Measurements from ENCODE around the gene NDUFA12. TPM values are rescaled to one million over a fixed set of nuclear protein-coding genes. Genes with fewer than 3 reads are reported as not detected.

The NDUFA12 gene
- total and polyA plus RNA-seq, 2 of the 4 experiments (the other 2 are of a cell fraction), result 116 to 135 TPM

- no CpG with 5 or more reads among the region's 1 CpG for WGBS, 2 experiments (ENCODE audit: extremely low coverage in 2 of 2, insufficient read length in 1 of 2)
Observed at GRCh38 chr12:94929780-94930179, 73.7 kb downstream of the NDUFA12 start.

More at GRCh38 chr12:94929780-94930179, 73.7 kb downstream of the NDUFA12 start:
- H2AK9ac ChIP-seq (replicated peaks; ENCODE audit: low read depth, low read length, poor library complexity), result no peak overlapping the region
- H3K9ac ChIP-seq (ENCODE audit: low read depth, low read length), result no peak overlapping the region
- H3K27ac ChIP-seq (ENCODE audit: insufficient read depth, low read length), result no peak overlapping the region
- no peak overlapping the region for H2AFZ ChIP-seq (replicated peaks; ENCODE audit: low read length, poor library complexity)
- H3K79me1 ChIP-seq (ENCODE audit: low read depth in 1 of 2, low read length in 2 of 2), result no peaks in the 10 kb centered on the region
- TF ChIP-seq POLR2A (IDR thresholded peaks at IDR 0.05; ENCODE audit: low read depth, low read length) (no peak), SMC3 (IDR thresholded peaks at IDR 0.05; ENCODE audit: low read depth, low read length) (no peak), MXI1 (IDR thresholded peaks at IDR 0.05; ENCODE audit: borderline replicate concordance, low read depth, low read length) (no peak), RFX5 (IDR thresholded peaks at IDR 0.05; ENCODE audit: low read depth, low read length) (no peak), MAZ (IDR thresholded peaks at IDR 0.05; ENCODE audit: borderline replicate concordance, low read depth, low read length) (no peak), BHLHE40 (IDR thresholded peaks at IDR 0.05; ENCODE audit: low read depth, low read length) (no peak), NFE2L2 (IDR thresholded peaks at IDR 0.05; ENCODE audit: low read depth, low read length) (no peak), RAD21 (IDR thresholded peaks at IDR 0.05; ENCODE audit: low read length) (no peak), RCOR1 (IDR thresholded peaks at IDR 0.05; ENCODE audit: insufficient replicate concordance, low read length) (no peak), MAFK (IDR thresholded peaks at IDR 0.05; ENCODE audit: low read depth, low read length) (no peak), USF2 (IDR thresholded peaks at IDR 0.05; ENCODE audit: low read depth, low read length) (no peak), CTCF (conservative IDR thresholded peaks at IDR 0.05; ENCODE audit: low read depth, low read length) (no peak), CHD1 (IDR thresholded peaks at IDR 0.05; ENCODE audit: low read depth, low read length) (no peak), FOS (IDR thresholded peaks at IDR 0.05; ENCODE audit: low read depth, low read length) (no peak), ELK1 (IDR thresholded peaks at IDR 0.05; ENCODE audit: borderline replicate concordance, low read depth, low read length) (no peak)
- in situ Hi-C loops (cut with MboI; ENCODE audit: low sequenced_read_pairs), result no loop called here
- H4K5ac ChIP-seq (ENCODE audit: low read depth, low read length), result no peak overlapping the region
- no peak overlapping the region for H2AK5ac ChIP-seq (ENCODE audit: low read depth, low read length)
- H3K4me3 ChIP-seq (ENCODE audit: insufficient read depth, low read depth, low read length), result no peak overlapping the region
- H2BK20ac ChIP-seq (ENCODE audit: low read depth, low read length), result no peak overlapping the region
- H3K9me3 ChIP-seq (ENCODE audit: control insufficient read depth, insufficient read depth, low read length), result no peaks in the 10 kb centered on the region
- H4K91ac ChIP-seq (ENCODE audit: insufficient read depth, low read depth, low read length), result no peak overlapping the region
- no peak overlapping the region for H2BK5ac ChIP-seq (ENCODE audit: low read depth, low read length, poor library complexity, severe bottlenecking)
- no peak overlapping the region for H3K4ac ChIP-seq (ENCODE audit: low read depth, low read length)
- no peaks in the 10 kb centered on the region for H3K4me1 ChIP-seq (ENCODE audit: control insufficient read depth, insufficient read depth, low read length)
- no peak overlapping the region for H2BK120ac ChIP-seq (ENCODE audit: low read depth, low read length)
- H3K14ac ChIP-seq (replicated peaks; ENCODE audit: low read depth, low read length), result no peak overlapping the region
- H3K23ac ChIP-seq (ENCODE audit: low read depth, low read length), result no peak overlapping the region
- H3K9me1 ChIP-seq (ENCODE audit: insufficient read depth, low read length), result no peaks in the 10 kb centered on the region
- no peak overlapping the region for H3K4me2 ChIP-seq (ENCODE audit: low read depth, low read length)
- no peaks in the 10 kb centered on the region for H3K36me3 ChIP-seq (ENCODE audit: control insufficient read depth, insufficient read depth, low read length)
- DNase-seq (no peak), ATAC-seq (ENCODE audit: low read depth) (no peak)
- H3K56ac ChIP-seq (ENCODE audit: extremely low read depth, insufficient read depth, low read length), result no peak overlapping the region
- peaks cover 4% of the 10 kb centered on the region for H3K27me3 ChIP-seq (ENCODE audit: control insufficient read depth, insufficient read depth, low read length)
- CTCF ChIA-PET, result no interaction called here
- dilution Hi-C loops (cut with HindIII; ENCODE audit: low sequenced_read_pairs, unreplicated experiment), result no loop called here
- no peak overlapping the region for H2BK15ac ChIP-seq (ENCODE audit: low read depth, low read length)
- no peaks in the 10 kb centered on the region for H4K20me1 ChIP-seq (ENCODE audit: insufficient read depth, low read length)
- no TSS peak for BruUV-seq (replicated peaks)
- H4K8ac ChIP-seq (ENCODE audit: low read depth in 2 of 2, low read length in 2 of 2), result no peak overlapping the region
- POLR2A ChIA-PET (ENCODE audit: unreplicated experiment), result no interaction called here
- no peak overlapping the region for H3K18ac ChIP-seq (ENCODE audit: low read depth, low read length)
- intact Hi-C loops (cut with micrococcal nuclease), result no loop called here
